ENCODE data around the gene HOXB1.
A peak's percentile ranks its signal among the peaks of the same experiment; 100 is the strongest.

The HOXB1 gene

GRCh38 chr17:48530887-48531272 lies at the start of gene HOXB1:
Gene HOXB1, minus strand, starts transcription at chr17:48531011. Its CDS starts 107 bp downstream, at chr17:48530904.
- no peak for DNase-seq

GRCh38 chr17:48579760-48580554 lies 49.1 kb upstream of the HOXB1 start:
- no peak for DNase-seq

- DNase-seq = no peak
Measured at GRCh38 chr17:48579471-48579759, 48.6 kb upstream of the HOXB1 start.

GRCh38 chr17:48578616-48579470 lies 48.0 kb upstream of the HOXB1 start:
- DNase-seq = no peak

- peak; percentile 75 for DNase-seq
Measured at GRCh38 chr17:48577946-48578615, 47.3 kb upstream of the HOXB1 start, which contains the start of gene HOXB4. Gene HOXB4, minus strand, starts transcription at chr17:48578350. Its CDS starts 31 bp downstream, at chr17:48578319.

GRCh38 chr17:48577330-48577945 lies 46.6 kb upstream of the HOXB1 start:
- DNase-seq = peak; percentile 59

GRCh38 chr17:48576479-48577309 lies 45.9 kb upstream of the HOXB1 start:
- peak; percentile 90 for DNase-seq

GRCh38 chr17:48575673-48576478 lies 45.1 kb upstream of the HOXB1 start:
- no peak for DNase-seq

- no peak for DNase-seq
Measured at GRCh38 chr17:48575066-48575582, 44.3 kb upstream of the HOXB1 start.

- DNase-seq = no peak
Measured at GRCh38 chr17:48574505-48575065, 43.8 kb upstream of the HOXB1 start.

GRCh38 chr17:48571826-48572417 lies 41.1 kb upstream of the HOXB1 start:
- DNase-seq = no peak

- no peak for DNase-seq
Measured at GRCh38 chr17:48571024-48571818, 40.4 kb upstream of the HOXB1 start.

GRCh38 chr17:48570325-48571023 lies 39.7 kb upstream of the HOXB1 start:
- DNase-seq = no peak

GRCh38 chr17:48569674-48570324 lies 39.0 kb upstream of the HOXB1 start:
- DNase-seq = no peak

- DNase-seq = no peak
Measured at GRCh38 chr17:48569240-48569582, 38.4 kb upstream of the HOXB1 start.

GRCh38 chr17:48568499-48569239 lies 37.9 kb upstream of the HOXB1 start:
- DNase-seq = no peak

GRCh38 chr17:48567646-48568354 lies 37.0 kb upstream of the HOXB1 start:
- DNase-seq = no peak

All from NCI-H226 (cell line).